ENCODE data around the gene ADAT3.

ADAT3 gene

GRCh38 chr19:1921326-1921725 lies 16.1 kb downstream of the ADAT3 start:
- Histone ChIP-seq H3K9me3 (ENCODE audit: insufficient read depth, low read length) (no peaks in the 10 kb centered on the region), H3K4me3 (ENCODE audit: insufficient read length, low read depth) (no peak overlapping the region), H3K36me3 (ENCODE audit: insufficient read depth, insufficient read length, low read length) (peaks cover 81% of the 10 kb centered on the region), H3K9ac (ENCODE audit: insufficient read length, low read depth) (no peak overlapping the region), H3K27me3 (ENCODE audit: insufficient read depth, insufficient read length) (no peaks in the 10 kb centered on the region), H3K4me1 (ENCODE audit: insufficient read depth, insufficient read length) (no peaks in the 10 kb centered on the region)
- TF ChIP-seq ZNF274 (IDR thresholded peaks at IDR 0.05; ENCODE audit: low read depth, low read length) (no peak), SUZ12 (IDR thresholded peaks at IDR 0.05; ENCODE audit: extremely low read depth, insufficient read depth, insufficient read length) (no peak), YY1 (IDR thresholded peaks at IDR 0.05; ENCODE audit: insufficient read depth, insufficient read length) (no peak)
- DNase-seq (ENCODE audit: low read depth, low spot score) = no peak

DNA sequence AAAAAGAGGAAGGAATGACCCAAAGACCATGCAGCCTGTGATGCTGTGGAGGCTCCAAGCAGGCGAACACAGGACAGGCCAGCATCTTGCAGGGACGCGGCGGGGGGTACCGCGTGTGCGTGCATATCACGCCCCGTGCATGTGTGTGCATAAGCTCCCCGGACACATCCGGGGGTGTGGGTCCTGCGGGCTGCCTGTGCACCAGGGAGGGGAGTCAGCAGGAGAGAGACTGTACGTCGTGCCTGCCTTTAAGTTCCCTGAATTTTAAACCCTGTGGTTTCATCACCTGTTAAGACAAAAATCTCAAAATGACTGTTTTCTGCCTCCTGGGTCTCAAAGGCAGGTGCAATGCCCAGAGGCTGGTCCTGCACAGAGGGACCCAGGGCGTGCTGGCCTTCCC lies 16.6 kb downstream of the ADAT3 start:
- no peaks in the 10 kb centered on the region for H3K4me1 ChIP-seq (ENCODE audit: insufficient read depth, insufficient read length)
- no peaks in the 10 kb centered on the region for H3K27me3 ChIP-seq (ENCODE audit: insufficient read depth, insufficient read length)
- TF ChIP-seq SUZ12 (IDR thresholded peaks at IDR 0.05; ENCODE audit: extremely low read depth, insufficient read depth, insufficient read length) = no peak
- no peak for TF ChIP-seq YY1 (IDR thresholded peaks at IDR 0.05; ENCODE audit: insufficient read depth, insufficient read length)
- TF ChIP-seq ZNF274 (IDR thresholded peaks at IDR 0.05; ENCODE audit: low read depth, low read length) = no peak
- no peak for DNase-seq (ENCODE audit: low read depth, low spot score)
- no peak overlapping the region for H3K4me3 ChIP-seq (ENCODE audit: insufficient read length, low read depth)
- H3K9me3 ChIP-seq (ENCODE audit: insufficient read depth, low read length) = no peaks in the 10 kb centered on the region
- no peak overlapping the region for H3K9ac ChIP-seq (ENCODE audit: insufficient read length, low read depth)
- H3K36me3 ChIP-seq (ENCODE audit: insufficient read depth, insufficient read length, low read length) = peaks cover 76% of the 10 kb centered on the region

DNA sequence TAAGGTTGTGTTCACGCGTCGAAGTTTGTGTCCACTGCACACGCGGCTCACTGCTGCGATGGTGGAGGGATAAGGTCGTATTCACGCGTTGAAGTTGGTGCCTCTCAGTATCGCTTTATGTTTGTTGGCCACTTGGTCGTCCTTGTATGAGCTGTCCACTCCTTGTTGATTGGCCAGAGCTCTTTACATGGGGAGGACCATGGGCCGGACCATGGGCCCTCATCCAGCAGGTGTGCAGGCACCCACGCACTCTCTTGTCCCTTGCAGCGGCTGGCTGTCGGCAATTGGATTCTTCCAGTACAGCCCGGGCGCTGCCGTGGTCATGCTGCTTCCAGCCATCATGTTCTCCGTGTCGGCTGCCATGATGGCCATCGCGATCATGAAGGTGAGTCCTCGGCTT lies 17.6 kb downstream of the ADAT3 start:
- peaks cover 70% of the 10 kb centered on the region for H3K36me3 ChIP-seq (ENCODE audit: insufficient read depth, insufficient read length, low read length)

GRCh38 chr19:1923319-1923718 lies 18.1 kb downstream of the ADAT3 start:
- H3K4me1 ChIP-seq (ENCODE audit: insufficient read depth, insufficient read length) = no peaks in the 10 kb centered on the region
- no peak for TF ChIP-seq ZNF274 (IDR thresholded peaks at IDR 0.05; ENCODE audit: low read depth, low read length)
- no peak for TF ChIP-seq SUZ12 (IDR thresholded peaks at IDR 0.05; ENCODE audit: extremely low read depth, insufficient read depth, insufficient read length)
- TF ChIP-seq YY1 (IDR thresholded peaks at IDR 0.05; ENCODE audit: insufficient read depth, insufficient read length) = no peak
- H3K9me3 ChIP-seq (ENCODE audit: insufficient read depth, low read length) = no peaks in the 10 kb centered on the region
- H3K4me3 ChIP-seq (ENCODE audit: insufficient read length, low read depth) = no peak overlapping the region
- no peak for DNase-seq (ENCODE audit: low read depth, low spot score)
- no peak overlapping the region for H3K9ac ChIP-seq (ENCODE audit: insufficient read length, low read depth)
- peaks cover 65% of the 10 kb centered on the region for H3K36me3 ChIP-seq (ENCODE audit: insufficient read depth, insufficient read length, low read length)
- H3K27me3 ChIP-seq (ENCODE audit: insufficient read depth, insufficient read length) = peaks cover 5% of the 10 kb centered on the region

More for the DNA sequence above, 17.6 kb downstream of the ADAT3 start:
- H3K9ac ChIP-seq (ENCODE audit: insufficient read length, low read depth) = no peak overlapping the region
- no peaks in the 10 kb centered on the region for H3K4me1 ChIP-seq (ENCODE audit: insufficient read depth, insufficient read length)
- DNase-seq (ENCODE audit: low read depth, low spot score) = no peak
- H3K4me3 ChIP-seq (ENCODE audit: insufficient read length, low read depth) = no peak overlapping the region
- no peaks in the 10 kb centered on the region for H3K9me3 ChIP-seq (ENCODE audit: insufficient read depth, low read length)
- no peak for TF ChIP-seq SUZ12 (IDR thresholded peaks at IDR 0.05; ENCODE audit: extremely low read depth, insufficient read depth, insufficient read length)
- TF ChIP-seq ZNF274 (IDR thresholded peaks at IDR 0.05; ENCODE audit: low read depth, low read length) = no peak
- H3K27me3 ChIP-seq (ENCODE audit: insufficient read depth, insufficient read length) = peaks cover 2% of the 10 kb centered on the region

DNA sequence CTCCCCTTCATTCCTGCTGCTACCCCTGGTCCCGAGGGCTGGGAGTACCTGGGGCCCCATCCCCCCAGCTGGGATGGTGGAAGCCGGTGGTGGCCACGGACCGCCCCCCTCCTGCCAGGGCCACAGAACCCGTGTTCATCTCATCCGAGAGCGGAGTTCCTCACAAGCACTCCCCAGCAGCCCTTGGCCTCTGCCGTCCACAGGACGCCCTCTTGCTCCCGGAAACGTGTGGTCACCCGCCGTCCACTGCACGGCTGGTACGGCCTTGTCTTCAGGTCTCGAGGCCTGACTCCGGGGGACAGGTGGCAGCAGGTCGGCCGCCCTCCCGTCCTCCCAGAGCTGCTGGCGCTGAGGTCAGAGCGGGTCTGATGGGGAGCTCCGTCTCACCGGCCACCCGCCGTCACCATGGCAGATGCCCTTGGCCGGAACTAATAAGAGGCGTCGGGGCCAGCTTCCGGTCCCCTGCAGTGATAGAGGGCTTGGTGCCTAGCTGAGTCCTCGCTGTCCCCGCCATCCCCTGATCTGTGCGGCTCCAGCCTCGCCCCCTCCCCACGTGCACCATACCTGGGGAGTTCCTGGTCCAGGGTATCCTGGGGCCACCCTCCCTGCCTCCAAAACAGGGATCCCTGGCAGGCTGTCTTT lies 19.2 kb downstream of the ADAT3 start:
- Histone ChIP-seq H3K4me3 (ENCODE audit: insufficient read length, low read depth) (no peak overlapping the region), H3K27me3 (ENCODE audit: insufficient read depth, insufficient read length) (peaks cover 10% of the 10 kb centered on the region), H3K36me3 (ENCODE audit: insufficient read depth, insufficient read length, low read length) (peaks cover 55% of the 10 kb centered on the region), H3K9me3 (ENCODE audit: insufficient read depth, low read length) (no peaks in the 10 kb centered on the region), H3K4me1 (ENCODE audit: insufficient read depth, insufficient read length) (peaks cover 3% of the 10 kb centered on the region), H3K9ac (ENCODE audit: insufficient read length, low read depth) (no peak overlapping the region)
- no peak for DNase-seq (ENCODE audit: low read depth, low spot score)
- TF ChIP-seq YY1 (IDR thresholded peaks at IDR 0.05; ENCODE audit: insufficient read depth, insufficient read length) (no peak), ZNF274 (IDR thresholded peaks at IDR 0.05; ENCODE audit: low read depth, low read length) (no peak), SUZ12 (IDR thresholded peaks at IDR 0.05; ENCODE audit: extremely low read depth, insufficient read depth, insufficient read length) (no peak)

- Histone ChIP-seq H3K4me3 (ENCODE audit: insufficient read length, low read depth) (no peak overlapping the region), H3K27me3 (ENCODE audit: insufficient read depth, insufficient read length) (peaks cover 10% of the 10 kb centered on the region), H3K9ac (ENCODE audit: insufficient read length, low read depth) (no peak overlapping the region), H3K36me3 (ENCODE audit: insufficient read depth, insufficient read length, low read length) (peaks cover 46% of the 10 kb centered on the region), H3K4me1 (ENCODE audit: insufficient read depth, insufficient read length) (peaks cover 7% of the 10 kb centered on the region), H3K9me3 (ENCODE audit: insufficient read depth, low read length) (no peaks in the 10 kb centered on the region)
- no peak for DNase-seq (ENCODE audit: low read depth, low spot score)
- TF ChIP-seq SUZ12 (IDR thresholded peaks at IDR 0.05; ENCODE audit: extremely low read depth, insufficient read depth, insufficient read length) = no peak
- no peak for TF ChIP-seq ZNF274 (IDR thresholded peaks at IDR 0.05; ENCODE audit: low read depth, low read length)
- no peak for TF ChIP-seq YY1 (IDR thresholded peaks at IDR 0.05; ENCODE audit: insufficient read depth, insufficient read length)
Measured at GRCh38 chr19:1925544-1925943, 20.3 kb downstream of the ADAT3 start.

DNA sequence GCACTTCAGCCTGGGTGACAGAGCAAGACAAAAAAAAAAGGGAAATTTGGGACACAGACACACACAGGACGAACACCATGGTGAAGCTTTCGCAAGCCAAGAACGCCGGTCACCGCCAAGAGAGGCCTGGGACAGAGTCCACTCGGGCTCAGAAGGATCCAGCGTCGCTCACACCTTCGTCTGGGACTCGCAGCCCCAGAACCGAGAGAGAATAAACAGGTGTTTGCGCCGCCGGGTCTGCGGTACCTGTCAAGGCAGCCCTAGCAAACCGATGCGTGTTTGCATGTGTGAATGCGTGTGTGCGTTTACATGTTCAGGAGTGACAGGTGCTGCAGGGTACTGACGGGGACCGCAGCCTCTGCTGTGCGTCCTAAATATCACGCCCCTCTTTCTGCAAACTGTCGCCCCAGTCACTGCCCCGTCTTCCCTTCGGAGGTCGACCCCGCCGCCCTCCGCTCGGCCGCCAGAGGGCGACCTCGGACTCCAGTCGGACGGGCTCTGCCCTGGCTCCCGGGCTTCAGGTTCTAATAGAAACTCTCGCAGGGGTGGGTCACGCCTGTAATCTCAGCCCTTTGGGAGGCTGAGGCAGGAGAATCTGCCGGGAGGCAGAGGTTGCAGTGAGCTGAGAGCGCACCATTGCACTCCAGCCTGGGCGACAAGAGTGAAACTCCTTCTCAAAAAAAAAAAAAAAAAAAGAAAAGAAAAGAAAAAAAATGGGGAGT lies 24.0 kb downstream of the ADAT3 start:
- peak; percentile 71 for DNase-seq (ENCODE audit: low read depth, low spot score)
- no peak for TF ChIP-seq YY1 (IDR thresholded peaks at IDR 0.05; ENCODE audit: insufficient read depth, insufficient read length)
- no peak for TF ChIP-seq ZNF274 (IDR thresholded peaks at IDR 0.05; ENCODE audit: low read depth, low read length)
- no peak for TF ChIP-seq SUZ12 (IDR thresholded peaks at IDR 0.05; ENCODE audit: extremely low read depth, insufficient read depth, insufficient read length)
- Histone ChIP-seq H3K27me3 (ENCODE audit: insufficient read depth, insufficient read length) (peaks cover 13% of the 10 kb centered on the region), H3K36me3 (ENCODE audit: insufficient read depth, insufficient read length, low read length) (peaks cover 12% of the 10 kb centered on the region), H3K9ac (ENCODE audit: insufficient read length, low read depth) (peak overlapping the region; percentile 62), H3K9me3 (ENCODE audit: insufficient read depth, low read length) (peaks cover 12% of the 10 kb centered on the region; the same call in 1 of the 2 replicates), H3K4me3 (ENCODE audit: insufficient read length, low read depth) (peak overlapping the region; percentile 19), H3K4me1 (ENCODE audit: insufficient read depth, insufficient read length) (peaks cover 7% of the 10 kb centered on the region)
